DMS79 (cell line): ENCODE results near the gene CTDP1.

ENCODE experiments used
- DNase-seq: peaks from one replicate; lab custom pipeline; 2025; lab: John Stamatoyannopoulos, UW

The CTDP1 gene

DNA sequence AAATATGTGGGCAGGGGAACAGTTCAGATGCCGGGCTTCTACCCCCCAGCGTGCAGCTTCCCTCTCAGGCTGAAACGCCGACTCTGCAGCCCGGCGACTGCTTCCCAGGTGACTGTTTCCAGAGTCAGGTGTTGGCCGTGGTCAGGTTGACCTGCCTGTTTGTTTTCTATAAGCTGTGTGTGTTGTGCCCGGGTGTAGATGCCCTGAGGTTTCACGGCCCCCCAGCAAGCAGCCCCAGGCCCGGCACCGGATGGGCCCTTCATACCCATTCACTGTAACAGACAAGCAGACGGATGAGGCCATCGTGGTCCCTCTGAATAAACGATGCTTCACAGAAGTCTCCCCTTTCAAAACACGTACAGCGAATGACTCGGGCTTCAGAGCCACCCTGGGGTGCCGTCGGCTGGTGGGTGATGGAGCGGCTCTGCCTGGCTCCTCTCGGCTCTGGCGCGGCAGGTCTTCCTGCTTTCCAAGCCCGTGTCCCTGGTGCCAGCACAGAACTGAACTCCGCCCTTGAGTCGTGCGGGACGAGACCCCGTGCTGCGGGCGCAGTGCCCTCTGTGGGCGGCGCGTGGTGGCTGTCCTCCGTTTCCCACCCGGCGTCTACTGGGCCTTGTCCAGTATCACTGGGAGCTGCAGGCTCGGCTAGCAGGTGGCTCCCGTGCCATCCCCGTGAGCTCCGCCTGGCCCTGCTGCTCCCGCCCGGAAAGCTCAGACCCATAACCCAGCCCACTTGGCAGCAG lies 103.1 kb downstream of the CTDP1 start:
- DNase-seq, result no peak

- DNase-seq, result no peak
Observed at GRCh38 chr18:79784071-79784913, 104.7 kb downstream of the CTDP1 start.

DNA sequence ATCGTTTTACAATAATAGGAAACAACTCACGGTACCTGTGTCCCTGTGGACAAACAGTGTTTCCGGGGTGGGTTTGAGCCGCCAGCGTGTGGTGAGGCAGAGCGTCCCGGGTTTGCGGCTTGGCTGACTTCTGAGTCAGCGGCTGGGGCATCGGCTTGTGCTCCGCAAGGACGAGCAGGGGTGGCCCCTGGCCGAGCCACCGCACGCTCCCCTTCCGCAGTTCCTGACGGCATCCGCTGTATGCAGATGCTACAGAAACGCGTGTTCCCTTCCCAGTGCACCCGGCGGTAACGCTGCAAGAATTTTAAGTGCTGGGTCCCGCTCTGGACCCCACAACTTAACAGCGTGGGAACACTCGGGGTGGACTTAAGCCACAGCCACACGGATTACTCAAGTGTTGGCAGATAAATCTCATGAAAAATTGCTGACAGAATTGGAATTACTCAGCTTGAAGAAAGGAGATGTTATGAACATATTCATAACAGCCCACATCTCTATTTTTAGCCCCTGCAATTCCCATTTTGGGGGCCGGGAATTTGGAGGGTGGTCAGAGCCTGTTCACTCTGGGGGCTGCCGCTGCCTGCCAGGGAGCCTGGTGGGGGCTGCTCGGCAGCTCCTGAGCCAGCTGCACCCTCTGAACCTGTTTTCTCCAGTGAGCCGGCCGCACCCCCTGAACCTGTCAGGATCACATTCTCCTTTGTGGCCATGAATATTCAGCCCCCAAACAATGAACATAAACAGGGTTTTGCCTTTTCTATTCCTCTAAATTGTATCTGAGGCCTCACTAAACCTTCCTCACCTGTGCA lies 105.6 kb downstream of the CTDP1 start:
- DNase-seq, result no peak

GRCh38 chr18:79785831-79786230 lies 106.2 kb downstream of the CTDP1 start:
- DNase-seq, result no peak

DNA sequence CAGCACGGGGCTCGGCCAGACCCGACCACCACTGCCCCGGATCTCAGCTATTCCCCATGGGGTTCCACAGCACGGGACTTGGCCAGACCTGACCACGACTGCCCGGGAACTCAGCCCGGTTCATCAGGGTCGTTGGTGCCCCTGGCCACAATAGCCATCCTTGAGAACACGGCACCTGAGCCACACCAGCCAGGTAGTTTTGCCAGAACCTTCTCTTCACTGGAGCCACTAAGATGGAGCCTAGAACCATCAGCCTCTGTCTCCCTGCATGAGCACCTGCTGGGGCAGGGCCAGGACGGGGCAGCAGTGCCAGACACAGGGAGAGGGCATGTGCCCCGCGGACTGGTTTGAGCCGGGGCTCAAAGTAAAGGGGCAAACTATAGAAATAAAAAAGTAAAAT lies 106.7 kb downstream of the CTDP1 start:
- no peak for DNase-seq

GRCh38 chr18:79786786-79787526 lies 107.4 kb downstream of the CTDP1 start:
- no peak for DNase-seq

GRCh38 chr18:79787527-79787864 lies 107.9 kb downstream of the CTDP1 start:
- no peak for DNase-seq

GRCh38 chr18:79787865-79788733 lies 108.5 kb downstream of the CTDP1 start:
- DNase-seq, result no peak

DNA sequence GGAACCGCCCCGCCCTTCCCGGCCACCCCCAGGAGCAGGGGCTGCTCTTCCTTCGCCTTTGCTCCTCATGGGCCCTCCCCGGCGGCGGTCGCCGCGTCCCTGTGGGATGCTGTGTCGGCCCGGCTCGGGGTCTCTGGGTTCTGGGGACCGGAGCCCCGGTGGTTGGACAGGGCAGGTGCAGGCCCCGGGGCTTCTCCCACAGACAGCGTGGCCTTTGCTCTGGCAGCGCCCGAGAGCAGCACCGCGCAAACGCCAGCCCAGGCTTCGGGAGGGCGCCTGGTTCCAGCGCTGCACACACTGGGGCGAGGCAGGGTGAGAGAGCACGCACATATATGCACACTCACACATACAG lies 109.1 kb downstream of the CTDP1 start:
- no peak for DNase-seq

DNA sequence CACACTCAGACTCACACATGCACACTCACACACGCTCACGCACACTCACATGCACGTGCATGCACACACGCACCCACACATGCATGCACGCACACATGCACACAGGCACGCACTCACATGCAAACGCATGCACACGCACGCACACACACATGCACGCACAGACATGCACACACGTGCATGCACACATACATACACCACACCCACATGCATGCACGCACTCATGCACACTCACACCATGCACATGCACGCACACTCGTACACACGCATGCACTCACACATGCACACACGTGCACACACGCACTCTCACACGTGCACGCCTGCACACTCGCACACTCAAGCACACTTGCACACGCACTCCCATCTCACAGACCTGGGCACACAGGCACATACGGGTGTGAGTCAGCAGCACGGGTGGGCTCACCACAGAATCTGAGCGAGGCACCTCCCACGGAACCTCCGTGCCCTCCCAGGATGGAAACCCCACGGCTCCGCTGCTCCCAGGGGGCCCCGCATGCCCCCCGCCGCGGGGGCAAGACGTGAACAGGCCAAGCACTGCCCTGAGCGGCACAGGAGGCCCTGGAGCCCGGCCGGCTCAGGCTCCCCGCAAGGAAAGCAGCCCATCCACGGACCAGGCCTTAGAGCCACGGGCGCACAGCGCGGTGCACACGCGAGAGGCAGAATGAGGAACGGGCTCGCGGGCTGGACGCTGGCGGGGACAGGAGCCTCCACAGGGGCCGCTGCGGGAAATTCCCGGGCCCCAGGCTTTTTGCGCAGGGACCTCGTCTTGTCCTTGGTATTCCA lies 109.7 kb downstream of the CTDP1 start:
- no peak for DNase-seq

GRCh38 chr18:79789901-79790890 lies 110.6 kb downstream of the CTDP1 start:
- no peak for DNase-seq

- DNase-seq, result no peak
Observed at GRCh38 chr18:79790996-79791972, 111.7 kb downstream of the CTDP1 start.

- no peak for DNase-seq
Observed at GRCh38 chr18:79792096-79792987, 112.7 kb downstream of the CTDP1 start.

DNA sequence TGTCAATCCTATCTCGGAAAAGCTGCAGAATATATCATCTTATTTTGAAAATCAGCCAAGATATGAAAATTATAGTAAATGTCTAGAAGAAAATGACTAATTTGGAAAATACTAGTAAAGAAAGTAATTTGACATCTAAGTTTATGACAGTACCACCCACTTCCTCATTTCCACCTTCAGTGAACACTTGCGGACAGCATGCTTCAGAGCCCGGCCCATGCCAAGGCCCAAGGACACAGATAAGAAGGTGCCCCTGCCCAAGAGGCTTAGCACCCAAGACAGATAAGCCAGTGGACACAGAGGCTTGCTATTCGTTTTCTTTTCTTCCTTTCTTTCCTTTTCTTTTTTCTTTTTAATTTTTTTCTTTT lies 113.4 kb downstream of the CTDP1 start:
- no peak for DNase-seq

DNA sequence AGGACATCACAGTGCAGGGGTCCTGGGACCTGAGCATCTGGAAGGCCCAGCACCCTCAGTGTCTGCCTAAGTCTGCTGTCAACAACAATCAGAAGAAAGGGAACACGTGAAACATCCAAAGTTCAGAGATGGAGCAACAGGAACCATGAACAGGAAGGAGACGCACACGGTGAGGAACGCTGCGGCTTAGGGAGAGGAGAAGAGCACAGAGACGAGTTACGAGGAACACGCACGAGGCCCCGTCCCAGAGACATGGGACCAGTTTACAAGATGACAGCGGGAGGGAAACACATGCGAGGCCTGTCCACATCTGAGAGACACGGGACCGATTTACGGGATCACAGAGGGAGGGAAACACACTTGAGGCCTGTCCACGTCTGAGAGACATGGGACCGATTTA lies 115.2 kb downstream of the CTDP1 start:
- DNase-seq, result no peak

- no peak for DNase-seq
Observed at GRCh38 chr18:79795446-79795845, 115.8 kb downstream of the CTDP1 start.

- DNase-seq, result no peak
Observed at GRCh38 chr18:79796016-79796415, 116.4 kb downstream of the CTDP1 start.
